ENCODE data around the gene DHDDS. TPM values are rescaled to one million over a fixed set of nuclear protein-coding genes. Genes with fewer than 3 reads are reported as not detected.

The DHDDS gene
- total RNA-seq, 1 donor from 2014 or later = 41.1 TPM

- Histone ChIP-seq H3K27me3 (no peaks in the 10 kb centered on the region), H3K4me3 (no peak overlapping the region), H3K4me1 (peaks cover 20% of the 10 kb centered on the region), H3K36me3 (peaks cover 48% of the 10 kb centered on the region), H3K27ac (no peak overlapping the region), H3K9me3 (no peaks in the 10 kb centered on the region)
- DNase-seq = no peak
- no peak for TF ChIP-seq CTCF (IDR thresholded peaks at IDR 0.05)
- intact Hi-C loops (cut with DNase I) = no loop called here
- ATAC-seq = no peak
Measured at GRCh38 chr1:26478159-26478558, 46.0 kb downstream of the DHDDS start.

- no peak for ATAC-seq
- intact Hi-C loops (cut with DNase I) = no loop called here
- H3K36me3 ChIP-seq = peaks cover 40% of the 10 kb centered on the region
- no peak for TF ChIP-seq CTCF (IDR thresholded peaks at IDR 0.05)
- H3K27me3 ChIP-seq = no peaks in the 10 kb centered on the region
- no peak for DNase-seq
- H3K9me3 ChIP-seq = no peaks in the 10 kb centered on the region
- peaks cover 13% of the 10 kb centered on the region for H3K4me1 ChIP-seq
- no peak overlapping the region for H3K4me3 ChIP-seq
- H3K27ac ChIP-seq = no peak overlapping the region
Measured at GRCh38 chr1:26478988-26479387, 46.9 kb downstream of the DHDDS start.

- H3K4me1 ChIP-seq = peaks cover 3% of the 10 kb centered on the region
- no peak for TF ChIP-seq CTCF (IDR thresholded peaks at IDR 0.05)
- H3K27ac ChIP-seq = no peak overlapping the region
- intact Hi-C loops (cut with DNase I) = no loop called here
- DNase-seq (no peak), ATAC-seq (no peak)
- H3K36me3 ChIP-seq = peaks cover 8% of the 10 kb centered on the region
- H3K9me3 ChIP-seq = no peaks in the 10 kb centered on the region
- H3K27me3 ChIP-seq = no peaks in the 10 kb centered on the region
- no peak overlapping the region for H3K4me3 ChIP-seq
Measured at GRCh38 chr1:26482921-26483320, 50.8 kb downstream of the DHDDS start.

GRCh38 chr1:26483980-26484379 lies 51.9 kb downstream of the DHDDS start:
- no peaks in the 10 kb centered on the region for H3K27me3 ChIP-seq
- H3K36me3 ChIP-seq = peaks cover 5% of the 10 kb centered on the region
- H3K27ac ChIP-seq = no peak overlapping the region
- DNase-seq (no peak), ATAC-seq (no peak)
- H3K4me3 ChIP-seq = no peak overlapping the region
- intact Hi-C loops (cut with DNase I) = no loop called here
- TF ChIP-seq CTCF (IDR thresholded peaks at IDR 0.05) = no peak
- no peaks in the 10 kb centered on the region for H3K9me3 ChIP-seq
- H3K4me1 ChIP-seq = peaks cover 3% of the 10 kb centered on the region

- Histone ChIP-seq H3K36me3 (no peaks in the 10 kb centered on the region), H3K27me3 (no peaks in the 10 kb centered on the region), H3K4me3 (no peak overlapping the region), H3K4me1 (no peaks in the 10 kb centered on the region), H3K27ac (no peak overlapping the region), H3K9me3 (no peaks in the 10 kb centered on the region)
- ATAC-seq = no peak
- TF ChIP-seq CTCF (IDR thresholded peaks at IDR 0.05) = no peak
- intact Hi-C loops (cut with DNase I) = no loop called here
- DNase-seq = peak; percentile 21
Measured at GRCh38 chr1:26490155-26490554, 58.0 kb downstream of the DHDDS start.

GRCh38 chr1:26493267-26493666 lies 61.1 kb downstream of the DHDDS start:
- ATAC-seq (no peak), DNase-seq (no peak)
- no peaks in the 10 kb centered on the region for H3K9me3 ChIP-seq
- intact Hi-C loops (cut with DNase I) = no loop called here
- no peak for TF ChIP-seq CTCF (IDR thresholded peaks at IDR 0.05)
- no peaks in the 10 kb centered on the region for H3K27me3 ChIP-seq
- no peak overlapping the region for H3K4me3 ChIP-seq
- no peak overlapping the region for H3K27ac ChIP-seq
- no peaks in the 10 kb centered on the region for H3K36me3 ChIP-seq
- H3K4me1 ChIP-seq = no peaks in the 10 kb centered on the region
